Activated naive CD4-positive, alpha-beta T cell (primary cell): ENCODE measurements around the gene SANBR.
"Not testable (repeated sequence)": the region's sequence is repeated elsewhere in the genome, so short reads cannot be mapped to it uniquely, and the experiment has no call there.

Experiments used
- DNase-seq, 4 experiments: peaks; one replicate each; lab custom pipeline; 2025; lab: John Stamatoyannopoulos, UW

Gene SANBR

GRCh38 chr2:61065714-61066709 lies at the start of gene SANBR:
Gene SANBR (plus strand): TSS chr2:61065871. CDS start chr2:61070351, 4,480 bp downstream.
- peak; percentile 52 to 80 (median 64) for DNase-seq

- DNase-seq = no peak
These were observed 49.7 kb upstream of the SANBR start for GRCh38 chr2:61015976-61016375.

- no peak for DNase-seq
These were observed 49.2 kb upstream of the SANBR start for GRCh38 chr2:61016392-61017002.

- peak; percentile 32 to 56 (median 48) for DNase-seq
These were observed 48.6 kb upstream of the SANBR start for GRCh38 chr2:61017003-61017555.

- peak; percentile 24 to 42 (median 37) for DNase-seq
These were observed 47.9 kb upstream of the SANBR start, which contains the start of the genes PEX13 and PUS10 for GRCh38 chr2:61017556-61018317. Gene PEX13 (plus strand): TSS chr2:61017720. CDS start chr2:61017760, 40 bp downstream. Gene PUS10 (minus strand): TSS chr2:61018255. CDS start chr2:61011890, 6,365 bp downstream.

GRCh38 chr2:61018318-61018755 lies 47.3 kb upstream of the SANBR start:
- no peak for DNase-seq

GRCh38 chr2:61018798-61019197 lies 46.9 kb upstream of the SANBR start:
- DNase-seq = no peak

- no peak for DNase-seq
These were observed 44.4 kb upstream of the SANBR start for GRCh38 chr2:61021228-61021660.

GRCh38 chr2:61023670-61024069 lies 42.0 kb upstream of the SANBR start:
- DNase-seq = no peak

GRCh38 chr2:61029533-61029932 lies 36.1 kb upstream of the SANBR start:
- DNase-seq = no peak

GRCh38 chr2:61034592-61034991 lies 31.1 kb upstream of the SANBR start:
- not testable (repeated sequence) for DNase-seq

GRCh38 chr2:61036643-61037042 lies 29.0 kb upstream of the SANBR start:
- DNase-seq = not testable (repeated sequence)

- no peak for DNase-seq
These were observed 22.9 kb upstream of the SANBR start for GRCh38 chr2:61042807-61043206.

GRCh38 chr2:61044636-61045035 lies 21.0 kb upstream of the SANBR start:
- DNase-seq = no peak

- DNase-seq = no peak
These were observed 20.4 kb upstream of the SANBR start for GRCh38 chr2:61045226-61045625.

GRCh38 chr2:61045999-61046398 lies 19.7 kb upstream of the SANBR start:
- no peak for DNase-seq

GRCh38 chr2:61055557-61055956 lies 10.1 kb upstream of the SANBR start:
- no peak for DNase-seq

GRCh38 chr2:61057562-61057961 lies 8.1 kb upstream of the SANBR start:
- DNase-seq = no peak

- no peak for DNase-seq
These were observed 6.3 kb upstream of the SANBR start for GRCh38 chr2:61059382-61059781.

GRCh38 chr2:61074100-61074499 lies 8.4 kb downstream of the SANBR start:
- no peak for DNase-seq

- no peak for DNase-seq
These were observed 20.2 kb downstream of the SANBR start for GRCh38 chr2:61085883-61086282.

GRCh38 chr2:61089797-61090196 lies 24.1 kb downstream of the SANBR start:
- DNase-seq = no peak
